CD4-positive, alpha-beta memory T cell (primary cell): ENCODE results near the gene HPSE2. TPM values are rescaled to one million over a fixed set of nuclear protein-coding genes. Genes with fewer than 3 reads are reported as not detected.

Experiments used
- CTCF ChIA-PET: fragments of 350-600 bp; sonication (Branson Sonifier 250); formaldehyde crosslinking; loops from one replicate; lab custom pipeline; 2021; ENCODE audit warnings: inconsistent platforms; ENCODE audit not compliant: partially characterized antibody; lab: Charles Lee
- POLR2A ChIA-PET: fragments of 350-600 bp; sonication (Branson Sonifier 250); formaldehyde crosslinking; loops from one replicate; lab custom pipeline; 2021; ENCODE audit not compliant: partially characterized antibody; lab: Charles Lee
- DNase-seq, 5 donors: peaks; one replicate each; pipeline versions ENCODE4 v3.0.0 to v3.0.0-alpha.2; 2020 to 2022; ENCODE audit warnings: mixed read lengths in 1 of 5
- H3K27ac ChIP-seq: one replicate; pipeline ENCODE4 v1.7.0; 2013; ENCODE audit warnings: low read depth, low read length
- H3K27me3 ChIP-seq: 2 replicates; pipeline ENCODE4 v1.7.0; 2013; ENCODE audit warnings: mild to moderate bottlenecking, low read length, moderate library complexity; ENCODE audit not compliant: insufficient read depth
- H3K36me3 ChIP-seq: 2 replicates; pipeline ENCODE4 v1.7.0; 2013; ENCODE audit warnings: mild to moderate bottlenecking, low read length, moderate library complexity; ENCODE audit not compliant: insufficient read depth
- H3K4me1 ChIP-seq: 2 replicates; pipeline ENCODE4 v1.7.0; 2013; ENCODE audit warnings: mild to moderate bottlenecking, low read length, moderate library complexity; ENCODE audit not compliant: insufficient read depth
- H3K4me3 ChIP-seq, 2 donors: one replicate each; pipeline ENCODE4 v1.7.0; 2013; ENCODE audit warnings: low read length in 2 of 2, mild to moderate bottlenecking in 1 of 2
- H3K9me3 ChIP-seq, 2 donors: one replicate each; pipeline ENCODE4 v1.7.0; 2013; ENCODE audit warnings: low read length in 2 of 2, control low read depth in 1 of 2; ENCODE audit not compliant: control insufficient read depth in 1 of 2
- H3K27ac Mint-ChIP-seq, 7 donors: one replicate each; pipeline ENCODE4 v1.8.0; 2020 to 2021; ENCODE audit warnings: mixed read lengths in 7 of 7, mild to moderate bottlenecking in 6 of 7, inconsistent platforms in 3 of 7, moderate library complexity in 3 of 7
- H3K27me3 Mint-ChIP-seq, 2 donors: one replicate each; pipeline ENCODE4 v1.8.0; 2020 to 2021; ENCODE audit warnings: mixed read lengths in 2 of 2
- H3K36me3 Mint-ChIP-seq, 2 donors: one replicate each; pipeline ENCODE4 v1.8.0; 2020 to 2021; ENCODE audit warnings: mixed read lengths in 2 of 2, inconsistent platforms in 1 of 2, mild to moderate bottlenecking in 1 of 2
- H3K4me1 Mint-ChIP-seq, 4 donors: one replicate each; pipeline ENCODE4 v1.8.0; 2020 to 2021; ENCODE audit warnings: mixed read lengths in 4 of 4, mild to moderate bottlenecking in 1 of 4
- H3K4me3 Mint-ChIP-seq, 8 donors: one replicate each; pipeline ENCODE4 v1.8.0; 2020 to 2021; ENCODE audit warnings: mixed read lengths in 8 of 8, mild to moderate bottlenecking in 7 of 8, moderate library complexity in 6 of 8, inconsistent platforms in 3 of 8
- H3K9me3 Mint-ChIP-seq, 8 donors: one replicate each; pipeline ENCODE4 v1.8.0; 2020 to 2021; ENCODE audit warnings: mixed read lengths in 8 of 8, mild to moderate bottlenecking in 5 of 8, inconsistent platforms in 3 of 8, moderate library complexity in 1 of 8
- intact Hi-C: fragments of 100-400 bp; cut with micrococcal nuclease; formaldehyde crosslinking; loops from one replicate; pipeline ENCODE4 v1.15.1; 2023
- polyA plus RNA-seq, 2 donors: library from polyadenylated mRNA; unstranded; fragments of 300-500 nt; fragmentation: Illumina TruSeq; gene quantifications; one replicate each; pipeline ENCODE4 v1.2.3, GENCODE V29; 2021
- total RNA-seq, 2 experiments: library from RNA; stranded (reverse); gene quantifications; one replicate each; pipeline ENCODE4 v1.2.3, GENCODE V29; 2021

Gene HPSE2
- total and polyA plus RNA-seq, 4 experiments from 2014 or later: 0.09 to 0.12 TPM; not detected in 2

DNA sequence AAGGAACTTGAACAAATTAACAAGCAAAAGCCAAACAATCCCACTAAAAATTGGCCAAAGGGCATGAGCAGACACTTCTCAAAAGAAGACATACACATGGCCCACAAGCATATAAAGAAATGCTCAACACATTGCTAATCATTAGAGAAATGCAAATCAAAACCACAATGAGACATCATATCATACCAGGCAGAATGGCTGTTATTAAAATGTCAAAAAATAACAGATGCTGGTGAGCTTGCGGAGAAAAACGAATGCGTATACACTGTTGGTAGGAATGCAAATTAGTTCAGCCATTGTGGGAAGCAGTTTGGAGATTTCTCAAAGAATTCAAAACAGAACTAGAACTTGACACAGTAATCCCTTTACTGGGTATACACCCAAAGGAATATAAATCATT is 477.2 kb downstream of the HPSE2 start:
- Histone ChIP-seq H3K4me1 (no peaks in the 10 kb centered on the region), H3K27ac (no peak overlapping the region), H3K27me3 (no peaks in the 10 kb centered on the region), H3K4me3 (no peak overlapping the region), H3K9me3 (no peaks in the 10 kb centered on the region), H3K36me3 (no peaks in the 10 kb centered on the region)
- intact Hi-C loops: no loop called here
- POLR2A ChIA-PET: no interaction called here
- no peak overlapping the region for H3K27ac Mint-ChIP-seq
- H3K36me3 Mint-ChIP-seq: no peaks in the 10 kb centered on the region
- no peak overlapping the region for H3K4me3 Mint-ChIP-seq
- peaks cover 0 to 2% (median 0%) of the 10 kb centered on the region in 4 donors for H3K4me1 Mint-ChIP-seq
- CTCF ChIA-PET: no interaction called here
- H3K27me3 Mint-ChIP-seq: no peaks in the 10 kb centered on the region
- DNase-seq: no peak
- peaks cover 0 to 10% (median 5%) of the 10 kb centered on the region in 8 donors for H3K9me3 Mint-ChIP-seq

DNA sequence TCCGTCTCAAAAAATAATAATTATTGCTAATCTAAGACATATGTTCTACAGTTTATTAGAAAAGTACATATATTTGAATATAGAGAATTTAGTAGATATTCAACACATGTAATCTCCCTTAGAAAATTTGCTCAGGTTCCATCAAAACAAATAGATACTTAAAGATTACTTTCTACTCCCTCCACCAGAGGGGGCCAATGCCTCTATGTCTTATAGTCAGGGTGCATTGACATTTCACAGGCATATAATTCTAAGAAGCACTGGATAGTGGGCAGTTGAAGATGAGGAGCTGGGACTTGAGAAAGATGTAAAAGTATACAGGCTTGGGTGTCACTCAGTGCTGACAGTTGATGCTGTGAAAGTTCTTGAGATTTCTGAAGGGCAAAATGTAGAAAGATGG is 487.4 kb downstream of the HPSE2 start:
- DNase-seq: no peak
- H3K4me1 Mint-ChIP-seq: no peaks in the 10 kb centered on the region
- ChIA-PET CTCF (no interaction called here), POLR2A (no interaction called here)
- H3K27ac ChIP-seq: no peak overlapping the region
- intact Hi-C loops: no loop called here
- no peaks in the 10 kb centered on the region for H3K36me3 ChIP-seq
- peaks cover 0 to 2% of the 10 kb centered on the region in 2 donors for H3K27me3 Mint-ChIP-seq
- no peaks in the 10 kb centered on the region for H3K27me3 ChIP-seq
- H3K36me3 Mint-ChIP-seq: no peaks in the 10 kb centered on the region
- H3K4me1 ChIP-seq: no peaks in the 10 kb centered on the region
- no peaks in the 10 kb centered on the region for H3K9me3 ChIP-seq
- H3K4me3 ChIP-seq: no peak overlapping the region
- H3K4me3 Mint-ChIP-seq: no peak overlapping the region
- no peak overlapping the region for H3K27ac Mint-ChIP-seq
- peaks cover 5 to 9% (median 6%) of the 10 kb centered on the region in 8 donors for H3K9me3 Mint-ChIP-seq

DNA sequence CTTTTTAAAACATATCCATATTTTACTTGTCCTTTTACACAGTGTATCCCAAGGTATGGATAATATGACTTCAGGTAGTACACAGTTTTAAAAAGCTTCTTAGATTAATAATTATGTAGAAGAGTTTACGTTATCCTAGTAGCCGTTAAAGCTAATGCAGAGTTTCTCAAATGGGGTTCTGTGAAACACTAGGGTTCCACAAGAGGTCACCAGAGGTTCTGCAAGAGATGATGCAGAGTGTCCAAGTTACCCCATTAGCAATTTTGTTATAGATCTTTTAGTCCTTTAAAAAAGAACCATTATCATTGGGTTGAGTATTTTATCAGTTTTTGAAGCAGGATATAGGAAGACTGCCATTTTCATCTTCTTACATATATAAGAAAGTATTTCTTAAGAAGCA is 490.0 kb downstream of the HPSE2 start:
- no peaks in the 10 kb centered on the region for H3K36me3 ChIP-seq
- no peak overlapping the region for H3K27ac ChIP-seq
- H3K4me1 ChIP-seq: no peaks in the 10 kb centered on the region
- Mint-ChIP-seq H3K4me1 (no peaks in the 10 kb centered on the region), H3K36me3 (no peaks in the 10 kb centered on the region), H3K27me3 (peaks cover 0 to 2% of the 10 kb centered on the region in 2 donors), H3K4me3 (no peak overlapping the region), H3K9me3 (peaks cover 0 to 6% (median 1%) of the 10 kb centered on the region in 8 donors), H3K27ac (no peak overlapping the region)
- H3K4me3 ChIP-seq: no peak overlapping the region
- POLR2A ChIA-PET: no interaction called here
- no peak for DNase-seq
- intact Hi-C loops: no loop called here
- CTCF ChIA-PET: no interaction called here
- no peaks in the 10 kb centered on the region for H3K27me3 ChIP-seq
- H3K9me3 ChIP-seq: no peaks in the 10 kb centered on the region

DNA sequence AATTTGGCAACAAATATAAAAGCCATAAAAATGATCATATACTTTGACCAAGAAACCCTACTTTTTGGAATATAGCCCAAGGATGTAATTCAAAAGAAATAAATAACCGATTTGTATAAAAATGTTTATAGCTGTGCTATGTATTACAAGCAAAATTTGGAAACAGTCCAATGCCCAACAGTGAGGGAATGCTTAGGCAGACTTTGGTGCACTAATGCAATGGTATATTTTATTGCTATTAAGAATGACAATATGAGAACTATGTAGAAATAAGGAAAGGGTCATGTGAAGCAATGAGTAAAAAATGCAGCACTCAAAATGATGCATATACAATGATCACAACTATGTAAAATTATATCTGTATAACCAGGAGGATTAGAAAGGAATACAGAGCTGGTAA is 515.1 kb downstream of the HPSE2 start:
- Mint-ChIP-seq H3K36me3 (no peaks in the 10 kb centered on the region), H3K4me3 (no peak overlapping the region)
- CTCF ChIA-PET: no interaction called here

DNA sequence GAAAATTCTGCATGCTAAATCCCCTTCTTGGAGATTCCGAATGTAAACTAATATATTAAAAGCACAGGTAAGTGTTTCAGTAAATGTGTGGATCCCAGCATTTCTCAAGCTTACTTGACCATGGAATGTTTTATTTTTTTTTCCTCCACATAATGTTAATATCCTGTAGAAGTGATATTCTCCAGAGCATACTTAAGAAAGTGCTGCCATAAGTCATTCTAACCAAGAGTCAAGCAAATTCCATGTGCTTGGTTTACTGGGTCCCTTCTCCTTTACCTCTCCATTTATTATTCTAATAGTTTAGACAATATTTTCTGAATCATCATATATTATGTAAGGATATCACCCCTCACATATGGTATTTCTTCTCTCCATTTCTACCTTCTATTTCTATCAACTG is 522.1 kb downstream of the HPSE2 start:
- H3K36me3 ChIP-seq: no peaks in the 10 kb centered on the region
- no peaks in the 10 kb centered on the region for H3K36me3 Mint-ChIP-seq
- no peaks in the 10 kb centered on the region for H3K4me1 ChIP-seq
- CTCF ChIA-PET: no interaction called here
- H3K4me1 Mint-ChIP-seq: no peaks in the 10 kb centered on the region
- peaks cover 0 to 3% (median 0%) of the 10 kb centered on the region in 8 donors for H3K9me3 Mint-ChIP-seq
- no peak overlapping the region for H3K27ac ChIP-seq
- H3K27me3 Mint-ChIP-seq: peaks cover 0 to 5% of the 10 kb centered on the region in 2 donors
- intact Hi-C loops: no loop called here
- H3K27ac Mint-ChIP-seq: no peak overlapping the region
- no peak overlapping the region for H3K4me3 ChIP-seq
- H3K4me3 Mint-ChIP-seq: no peak overlapping the region
- H3K9me3 ChIP-seq: no peaks in the 10 kb centered on the region
- POLR2A ChIA-PET: no interaction called here
- no peaks in the 10 kb centered on the region for H3K27me3 ChIP-seq
- DNase-seq: no peak

More for the DNA sequence above, 515.1 kb downstream of the HPSE2 start:
- no peaks in the 10 kb centered on the region for H3K4me1 ChIP-seq
- POLR2A ChIA-PET: no interaction called here
- peaks cover 0 to 3% (median under 1%) of the 10 kb centered on the region in 8 donors for H3K9me3 Mint-ChIP-seq
- no peaks in the 10 kb centered on the region for H3K36me3 ChIP-seq
- H3K27ac ChIP-seq: no peak overlapping the region
- no peaks in the 10 kb centered on the region for H3K4me1 Mint-ChIP-seq
- H3K27me3 ChIP-seq: no peaks in the 10 kb centered on the region
- H3K9me3 ChIP-seq: no peaks in the 10 kb centered on the region
- DNase-seq: no peak
- no peak overlapping the region for H3K4me3 ChIP-seq
- peaks cover 0 to 5% of the 10 kb centered on the region in 2 donors for H3K27me3 Mint-ChIP-seq
- intact Hi-C loops: no loop called here
- H3K27ac Mint-ChIP-seq: no peak overlapping the region

DNA sequence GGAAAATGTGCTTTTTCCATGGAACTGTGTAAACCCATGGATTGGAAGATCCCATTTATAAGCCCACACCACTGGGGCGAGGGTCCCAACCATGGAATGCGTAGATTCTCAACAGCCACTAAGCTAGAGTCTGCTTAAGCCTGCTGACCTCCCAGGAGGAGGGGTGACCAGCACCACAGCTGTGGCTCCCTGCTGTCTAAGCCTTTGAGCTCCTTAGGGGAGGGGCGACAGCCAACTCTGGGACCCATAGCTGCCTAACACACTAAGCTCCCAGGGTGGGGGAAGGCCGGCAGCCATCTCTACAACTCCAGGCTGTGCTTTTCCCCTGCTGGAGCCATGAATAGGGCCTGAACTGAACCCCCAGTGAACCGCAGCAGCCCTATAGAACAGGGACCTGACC is 539.1 kb downstream of the HPSE2 start:
- POLR2A ChIA-PET: no interaction called here

DNA sequence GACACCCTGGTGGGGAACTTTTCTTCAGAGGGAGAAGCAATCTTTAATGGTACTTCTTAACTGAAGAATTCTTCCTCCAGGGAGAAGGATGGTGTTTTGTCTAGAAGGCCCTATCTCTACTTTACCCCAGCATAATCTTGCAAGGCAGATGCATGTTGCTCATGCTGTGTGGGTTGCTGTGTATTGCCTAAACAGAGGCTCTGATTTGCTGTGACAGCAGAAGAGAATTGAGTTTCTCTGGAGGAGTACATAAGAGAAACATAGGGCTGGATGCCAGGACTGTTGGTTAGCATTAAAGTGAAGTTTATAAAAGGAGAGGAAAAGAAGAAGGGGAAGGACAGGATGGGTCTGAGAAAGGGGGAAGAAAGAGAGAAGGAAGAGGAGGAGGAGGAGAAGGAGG is 540.8 kb downstream of the HPSE2 start:
- H3K27me3 ChIP-seq: no peaks in the 10 kb centered on the region
- intact Hi-C loops: no loop called here
- H3K4me3 Mint-ChIP-seq: no peak overlapping the region
- H3K36me3 Mint-ChIP-seq: no peaks in the 10 kb centered on the region
- H3K4me1 Mint-ChIP-seq: peaks cover 0 to 5% (median 0%) of the 10 kb centered on the region in 4 donors
- H3K36me3 ChIP-seq: no peaks in the 10 kb centered on the region
- H3K9me3 ChIP-seq: no peaks in the 10 kb centered on the region
- no peaks in the 10 kb centered on the region for H3K4me1 ChIP-seq
- CTCF ChIA-PET: no interaction called here
- no peak overlapping the region for H3K27ac ChIP-seq
- H3K4me3 ChIP-seq: no peak overlapping the region
- POLR2A ChIA-PET: no interaction called here
- H3K27me3 Mint-ChIP-seq: peaks cover 4 to 5% of the 10 kb centered on the region in 2 donors
- peaks cover 0 to 2% (median 0%) of the 10 kb centered on the region in 8 donors for H3K9me3 Mint-ChIP-seq
- H3K27ac Mint-ChIP-seq: no peak overlapping the region
- DNase-seq: no peak

More for the DNA sequence above, 539.1 kb downstream of the HPSE2 start:
- intact Hi-C loops: no loop called here
- Mint-ChIP-seq H3K36me3 (no peaks in the 10 kb centered on the region), H3K9me3 (peaks cover 0 to 2% (median 0%) of the 10 kb centered on the region in 8 donors), H3K27me3 (peaks cover 4 to 5% of the 10 kb centered on the region in 2 donors), H3K4me1 (peaks cover 0 to 5% (median 0%) of the 10 kb centered on the region in 4 donors), H3K4me3 (no peak overlapping the region), H3K27ac (no peak overlapping the region)
- CTCF ChIA-PET: no interaction called here
- H3K27me3 ChIP-seq: no peaks in the 10 kb centered on the region
- no peak overlapping the region for H3K4me3 ChIP-seq
- H3K27ac ChIP-seq: no peak overlapping the region
- no peak for DNase-seq
- no peaks in the 10 kb centered on the region for H3K4me1 ChIP-seq
- H3K36me3 ChIP-seq: no peaks in the 10 kb centered on the region
- no peaks in the 10 kb centered on the region for H3K9me3 ChIP-seq

DNA sequence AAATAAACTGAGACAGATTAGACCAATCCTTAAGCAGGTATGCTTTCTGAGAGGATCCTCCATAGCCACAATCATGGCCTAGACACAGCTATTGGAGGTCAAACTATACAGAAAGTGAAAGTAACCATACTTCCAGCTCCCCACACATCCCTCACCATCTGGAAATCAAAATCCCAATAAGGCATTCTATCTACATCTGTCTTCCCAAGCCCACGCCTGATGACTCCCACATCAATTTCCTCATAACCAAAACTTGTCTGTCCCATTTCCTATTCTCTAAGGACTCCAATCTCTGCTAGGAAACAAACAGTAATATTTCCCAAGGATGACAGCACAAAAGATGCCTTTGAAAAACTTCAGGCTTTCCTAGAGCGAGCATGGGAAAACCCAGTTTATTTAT is 541.6 kb downstream of the HPSE2 start:
- Mint-ChIP-seq H3K36me3 (no peaks in the 10 kb centered on the region), H3K9me3 (peaks cover 0 to 7% (median 5%) of the 10 kb centered on the region in 8 donors), H3K4me3 (no peak overlapping the region), H3K27me3 (peaks cover 4 to 5% of the 10 kb centered on the region in 2 donors), H3K27ac (no peak overlapping the region), H3K4me1 (peaks cover 0 to 5% (median 0%) of the 10 kb centered on the region in 4 donors)
- Histone ChIP-seq H3K4me3 (no peak overlapping the region), H3K9me3 (no peaks in the 10 kb centered on the region), H3K36me3 (no peaks in the 10 kb centered on the region), H3K4me1 (no peaks in the 10 kb centered on the region), H3K27me3 (no peaks in the 10 kb centered on the region), H3K27ac (no peak overlapping the region)
- ChIA-PET CTCF (no interaction called here), POLR2A (no interaction called here)
- DNase-seq: no peak
- intact Hi-C loops: no loop called here
